ENCODE data around the gene GALNT10.

DNA sequence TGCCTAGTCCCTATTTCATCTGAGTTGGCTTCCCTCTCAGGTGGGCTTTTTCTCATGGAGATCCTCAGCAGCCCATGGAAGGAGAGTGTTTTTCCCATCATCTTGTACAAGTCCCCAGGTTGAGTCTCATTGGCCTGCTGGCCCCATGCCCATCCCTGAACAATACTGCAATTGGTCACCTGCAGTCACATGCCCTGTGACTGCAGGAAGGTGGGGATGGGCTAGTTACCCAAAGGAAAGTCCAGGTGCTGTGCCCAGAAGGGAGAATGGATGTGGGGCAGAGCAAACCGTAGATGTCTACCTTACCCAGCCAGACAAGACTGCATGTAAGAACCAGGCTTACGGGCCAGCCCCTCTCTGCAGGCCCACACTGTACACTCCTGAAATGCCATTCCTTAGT, 201.3 kb downstream of the GALNT10 start:
- TF ChIP-seq, protein P1, sequence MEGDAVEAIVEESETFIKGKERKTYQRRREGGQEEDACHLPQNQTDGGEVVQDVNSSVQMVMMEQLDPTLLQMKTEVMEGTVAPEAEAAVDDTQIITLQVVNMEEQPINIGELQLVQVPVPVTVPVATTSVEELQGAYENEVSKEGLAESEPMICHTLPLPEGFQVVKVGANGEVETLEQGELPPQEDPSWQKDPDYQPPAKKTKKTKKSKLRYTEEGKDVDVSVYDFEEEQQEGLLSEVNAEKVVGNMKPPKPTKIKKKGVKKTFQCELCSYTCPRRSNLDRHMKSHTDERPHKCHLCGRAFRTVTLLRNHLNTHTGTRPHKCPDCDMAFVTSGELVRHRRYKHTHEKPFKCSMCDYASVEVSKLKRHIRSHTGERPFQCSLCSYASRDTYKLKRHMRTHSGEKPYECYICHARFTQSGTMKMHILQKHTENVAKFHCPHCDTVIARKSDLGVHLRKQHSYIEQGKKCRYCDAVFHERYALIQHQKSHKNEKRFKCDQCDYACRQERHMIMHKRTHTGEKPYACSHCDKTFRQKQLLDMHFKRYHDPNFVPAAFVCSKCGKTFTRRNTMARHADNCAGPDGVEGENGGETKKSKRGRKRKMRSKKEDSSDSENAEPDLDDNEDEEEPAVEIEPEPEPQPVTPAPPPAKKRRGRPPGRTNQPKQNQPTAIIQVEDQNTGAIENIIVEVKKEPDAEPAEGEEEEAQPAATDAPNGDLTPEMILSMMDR (IDR thresholded peaks at IDR 0.05; ENCODE audit: borderline replicate concordance, extremely low read depth, low read length, poor library complexity, severe bottlenecking): no peak
- TF ChIP-seq EZH2 (IDR thresholded peaks at IDR 0.05; ENCODE audit: borderline replicate concordance, low read depth, low read length, severe bottlenecking): no peak
